Measurements from ENCODE around the gene CXCL11. TPM values are rescaled to one million over a fixed set of nuclear protein-coding genes. Genes with fewer than 3 reads are reported as not detected.

Gene CXCL11
- polyA plus RNA-seq, 2 of the 4 experiments (the other 2 are of a cell fraction) = not detected

DNA sequence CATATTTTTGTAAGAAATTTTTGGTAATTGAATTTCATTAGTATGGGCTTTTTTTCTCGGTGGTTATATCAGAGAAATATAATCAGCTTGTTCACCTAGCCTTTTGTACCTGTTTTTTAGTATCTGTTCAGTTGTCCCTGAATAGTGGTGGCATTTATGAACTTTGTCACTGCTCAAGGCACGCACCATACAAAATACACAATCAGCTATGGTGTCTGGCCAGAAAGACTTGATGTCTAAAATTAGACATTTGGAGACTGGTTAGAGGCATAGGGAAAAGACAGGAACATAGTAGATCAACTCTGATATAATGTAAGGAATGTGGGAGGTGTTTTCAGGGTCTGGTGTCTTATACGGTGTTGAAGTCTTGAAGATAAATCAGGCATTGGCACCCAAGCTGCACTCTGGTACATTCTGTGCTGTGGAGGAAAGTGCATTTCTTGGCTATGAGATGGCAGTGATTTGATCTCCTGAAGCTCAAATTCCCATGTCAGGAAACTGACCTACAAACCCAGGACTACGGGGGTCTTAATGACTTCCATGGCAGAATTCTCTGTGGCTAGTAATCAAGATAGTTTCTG lies 42.3 kb upstream of the CXCL11 start:
- TF ChIP-seq, protein P1, sequence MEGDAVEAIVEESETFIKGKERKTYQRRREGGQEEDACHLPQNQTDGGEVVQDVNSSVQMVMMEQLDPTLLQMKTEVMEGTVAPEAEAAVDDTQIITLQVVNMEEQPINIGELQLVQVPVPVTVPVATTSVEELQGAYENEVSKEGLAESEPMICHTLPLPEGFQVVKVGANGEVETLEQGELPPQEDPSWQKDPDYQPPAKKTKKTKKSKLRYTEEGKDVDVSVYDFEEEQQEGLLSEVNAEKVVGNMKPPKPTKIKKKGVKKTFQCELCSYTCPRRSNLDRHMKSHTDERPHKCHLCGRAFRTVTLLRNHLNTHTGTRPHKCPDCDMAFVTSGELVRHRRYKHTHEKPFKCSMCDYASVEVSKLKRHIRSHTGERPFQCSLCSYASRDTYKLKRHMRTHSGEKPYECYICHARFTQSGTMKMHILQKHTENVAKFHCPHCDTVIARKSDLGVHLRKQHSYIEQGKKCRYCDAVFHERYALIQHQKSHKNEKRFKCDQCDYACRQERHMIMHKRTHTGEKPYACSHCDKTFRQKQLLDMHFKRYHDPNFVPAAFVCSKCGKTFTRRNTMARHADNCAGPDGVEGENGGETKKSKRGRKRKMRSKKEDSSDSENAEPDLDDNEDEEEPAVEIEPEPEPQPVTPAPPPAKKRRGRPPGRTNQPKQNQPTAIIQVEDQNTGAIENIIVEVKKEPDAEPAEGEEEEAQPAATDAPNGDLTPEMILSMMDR (IDR thresholded peaks at IDR 0.05) = no peak
- TF ChIP-seq, protein P2, sequence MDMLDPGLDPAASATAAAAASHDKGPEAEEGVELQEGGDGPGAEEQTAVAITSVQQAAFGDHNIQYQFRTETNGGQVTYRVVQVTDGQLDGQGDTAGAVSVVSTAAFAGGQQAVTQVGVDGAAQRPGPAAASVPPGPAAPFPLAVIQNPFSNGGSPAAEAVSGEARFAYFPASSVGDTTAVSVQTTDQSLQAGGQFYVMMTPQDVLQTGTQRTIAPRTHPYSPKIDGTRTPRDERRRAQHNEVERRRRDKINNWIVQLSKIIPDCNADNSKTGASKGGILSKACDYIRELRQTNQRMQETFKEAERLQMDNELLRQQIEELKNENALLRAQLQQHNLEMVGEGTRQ (IDR thresholded peaks at IDR 0.05) = no peak
- no peak for TF ChIP-seq NFE2L2 (conservative IDR thresholded peaks at IDR 0.05; ENCODE audit: low read length)
- H3K4me3 ChIP-seq = no peak overlapping the region
- 38% methylated on average over 4 of the region's 4 CpGs for WGBS (ENCODE audit: missing lambda C conversion rate)
- DNase-seq (ENCODE audit: low read depth in 1 of 2, low spot score in 1 of 2) = no peak
- no peak for ATAC-seq
- FAIRE-seq = no peak
- POLR2A ChIA-PET = no interaction called here
- CTCF ChIA-PET = interaction anchor here (1.0 to 1.4 kb wide), 2 partner anchors 8 to 9 kb away, joined by 3 to 5 read pairs; no protein-coding TSS in a partner anchor
- no peak overlapping the region for H3K27ac ChIP-seq
- H3K9me3 ChIP-seq = no peaks in the 10 kb centered on the region
- no peak overlapping the region for H3K4me2 ChIP-seq
- no peaks in the 10 kb centered on the region for H3K4me1 ChIP-seq

DNA sequence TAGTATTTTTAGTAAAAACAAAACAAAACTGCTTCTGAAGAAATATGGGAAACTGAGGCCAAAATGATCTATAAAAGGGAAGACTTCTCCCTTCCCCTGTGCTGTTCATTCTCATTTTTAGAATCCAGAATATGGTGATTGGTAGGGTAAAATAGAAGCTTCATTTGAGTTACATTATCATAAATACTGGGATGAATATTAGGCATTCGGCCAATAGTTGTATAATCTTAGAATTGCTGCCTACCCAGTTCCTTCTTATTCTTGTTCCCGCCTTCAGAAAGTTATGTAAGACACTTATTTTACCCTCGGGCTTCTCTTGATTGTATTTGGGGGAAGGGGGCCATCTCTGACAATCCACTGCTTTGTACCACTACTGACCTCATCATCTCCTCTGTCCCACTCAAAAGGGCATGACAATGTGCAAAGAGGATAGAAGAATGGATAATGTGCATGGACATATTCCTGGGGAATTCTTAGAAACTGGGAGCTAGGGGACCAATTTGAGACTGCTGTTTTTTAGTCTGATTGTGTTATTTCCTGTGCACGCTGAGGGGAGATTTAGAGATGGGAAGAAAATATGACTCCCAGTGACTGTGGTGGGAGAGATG lies 39.2 kb upstream of the CXCL11 start:
- no peak for FAIRE-seq

DNA sequence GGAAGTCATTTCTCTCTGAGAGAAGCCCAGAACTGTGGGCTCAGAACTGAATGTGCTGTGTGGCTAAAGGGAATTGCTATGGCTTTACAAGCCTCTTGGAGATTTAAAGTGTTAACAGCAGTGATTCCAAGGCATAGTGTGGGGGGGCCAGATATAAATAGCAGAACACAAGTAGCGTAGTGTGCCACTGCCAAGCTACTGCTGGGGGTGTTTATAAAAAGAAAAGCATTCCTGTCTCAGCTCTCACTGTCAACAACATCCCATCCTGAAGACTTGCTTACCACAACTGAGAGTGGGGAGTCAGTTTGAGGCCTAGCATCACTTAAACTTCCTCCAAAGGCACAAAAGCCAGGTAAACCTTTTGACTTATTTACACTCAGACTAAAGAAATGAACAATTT lies 38.6 kb upstream of the CXCL11 start, which contains the start of gene ART3:
TSS of gene ART3 (plus strand) at position 242 of the 400 bp plus-strand sequence. CDS start 1,181 bp downstream, outside the sequence.
- 100% methylated on average over 1 of the region's 1 CpG for WGBS (ENCODE audit: missing lambda C conversion rate)
- FAIRE-seq = no peak
- no peak for ATAC-seq
- no peak for DNase-seq (ENCODE audit: low read depth in 1 of 2, low spot score in 1 of 2)
- H3K27ac ChIP-seq = no peak within 1 kb of the TSS
- no peak within 1 kb of the TSS for H3K4me3 ChIP-seq
- H3K4me2 ChIP-seq = no peak within 1 kb of the TSS
- ChIA-PET POLR2A (no interaction called here), CTCF (interaction anchor here (2.2 kb wide), 1 partner anchor 79 kb away, joined by 8 read pairs; no protein-coding TSS in a partner anchor)
- H3K4me1 ChIP-seq = no peaks in the 10 kb centered on the region
- TF ChIP-seq RAD21 (conservative IDR thresholded peaks at IDR 0.05 in 1 of 2, IDR thresholded peaks at IDR 0.05 in 1 of 2) (no peak), SREBF2 (IDR thresholded peaks at IDR 0.05) (no peak), PHF8 (IDR thresholded peaks at IDR 0.05; ENCODE audit: borderline replicate concordance, low read depth) (no peak), EHMT2 (IDR thresholded peaks at IDR 0.05; ENCODE audit: low read depth) (no peak)
- TF ChIP-seq, protein P3, sequence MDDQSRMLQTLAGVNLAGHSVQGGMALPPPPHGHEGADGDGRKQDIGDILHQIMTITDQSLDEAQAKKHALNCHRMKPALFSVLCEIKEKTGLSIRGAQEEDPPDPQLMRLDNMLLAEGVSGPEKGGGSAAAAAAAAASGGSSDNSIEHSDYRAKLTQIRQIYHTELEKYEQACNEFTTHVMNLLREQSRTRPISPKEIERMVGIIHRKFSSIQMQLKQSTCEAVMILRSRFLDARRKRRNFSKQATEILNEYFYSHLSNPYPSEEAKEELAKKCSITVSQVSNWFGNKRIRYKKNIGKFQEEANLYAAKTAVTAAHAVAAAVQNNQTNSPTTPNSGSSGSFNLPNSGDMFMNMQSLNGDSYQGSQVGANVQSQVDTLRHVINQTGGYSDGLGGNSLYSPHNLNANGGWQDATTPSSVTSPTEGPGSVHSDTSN (IDR thresholded peaks at IDR 0.05) = no peak
- H3K9me3 ChIP-seq = no peaks in the 10 kb centered on the region

More for the DNA sequence above, 39.2 kb upstream of the CXCL11 start:
- Histone ChIP-seq H3K9me3 (no peaks in the 10 kb centered on the region), H3K4me1 (no peaks in the 10 kb centered on the region), H3K4me2 (no peak overlapping the region), H3K4me3 (no peak overlapping the region), H3K27ac (no peak overlapping the region)
- TF ChIP-seq FOSL2 (IDR thresholded peaks at IDR 0.05) = no peak
- TF ChIP-seq FOSL2 (CRISPR knock-in tag; IDR thresholded peaks at IDR 0.05) = no peak
- TF ChIP-seq, protein P4, sequence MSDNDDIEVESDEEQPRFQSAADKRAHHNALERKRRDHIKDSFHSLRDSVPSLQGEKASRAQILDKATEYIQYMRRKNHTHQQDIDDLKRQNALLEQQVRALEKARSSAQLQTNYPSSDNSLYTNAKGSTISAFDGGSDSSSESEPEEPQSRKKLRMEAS (IDR thresholded peaks at IDR 0.05) = no peak
- no peak for TF ChIP-seq GATA3 (IDR thresholded peaks at IDR 0.05; ENCODE audit: borderline replicate concordance)
- TF ChIP-seq ZNF302 (CRISPR knock-in tag; IDR thresholded peaks at IDR 0.05) = no peak
- WGBS (ENCODE audit: missing lambda C conversion rate) = 55% methylated on average over 4 of the region's 4 CpGs
- ChIA-PET POLR2A (no interaction called here), CTCF (interaction anchor here (1.7 to 2.2 kb wide), 2 partner anchors 13 to 79 kb away, joined by 3 to 8 read pairs; no protein-coding TSS in a partner anchor)
- DNase-seq (ENCODE audit: low read depth in 1 of 2, low spot score in 1 of 2) (no peak), ATAC-seq (no peak)

DNA sequence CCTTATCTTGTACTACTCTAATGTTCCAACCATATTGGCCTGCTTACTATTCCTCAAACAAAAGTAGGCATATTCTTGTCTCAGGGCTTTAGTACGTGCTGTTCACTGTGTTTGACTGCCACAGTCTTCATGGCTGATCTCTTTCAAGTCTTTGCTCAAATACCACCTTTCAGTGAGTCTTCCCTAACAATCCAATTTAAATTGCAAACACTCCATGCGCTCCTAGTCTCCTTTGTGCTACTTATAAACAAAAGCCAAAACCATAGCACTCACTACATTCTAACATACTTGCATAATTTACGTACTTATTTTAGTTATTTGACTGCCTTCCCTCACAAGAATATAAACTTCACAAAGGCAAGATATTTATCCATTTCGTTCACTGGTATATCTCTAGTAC lies 36.9 kb upstream of the CXCL11 start:
- FAIRE-seq (no peak), DNase-seq (ENCODE audit: low read depth in 1 of 2, low spot score in 1 of 2) (no peak), ATAC-seq (no peak)
- POLR2A ChIA-PET = no interaction called here
- Histone ChIP-seq H3K4me1 (no peaks in the 10 kb centered on the region), H3K4me3 (no peak overlapping the region), H3K27ac (no peak overlapping the region), H3K9me3 (no peaks in the 10 kb centered on the region), H3K4me2 (no peak overlapping the region)
- CTCF ChIA-PET = no interaction called here
- TF ChIP-seq ZFP36 (IDR thresholded peaks at IDR 0.05; ENCODE audit: borderline replicate concordance, partially characterized antibody) (no peak), POLR2AphosphoS2 (conservative IDR thresholded peaks at IDR 0.05; ENCODE audit: low read length) (no peak), HDAC2 (IDR thresholded peaks at IDR 0.05) (no peak), NPAS2 (CRISPR knock-in tag; IDR thresholded peaks at IDR 0.05; ENCODE audit: borderline replicate concordance) (no peak), HOXB13 (CRISPR knock-in tag; IDR thresholded peaks at IDR 0.05; ENCODE audit: low read depth) (no peak)
- 65% methylated on average over 4 of the region's 4 CpGs for WGBS (ENCODE audit: missing lambda C conversion rate)

Data from A549 (cell line).